HG02763 (cell line): ENCODE results near the gene MCM8.

Experiments
- ATAC-seq: cut with Tn5 transposase; IDR thresholded peaks from one replicate; pipeline ENCODE4 v1.9.1; 2021; ENCODE audit warnings: mild to moderate bottlenecking, moderate library complexity; ENCODE audit not compliant: unreplicated experiment

Gene MCM8

DNA sequence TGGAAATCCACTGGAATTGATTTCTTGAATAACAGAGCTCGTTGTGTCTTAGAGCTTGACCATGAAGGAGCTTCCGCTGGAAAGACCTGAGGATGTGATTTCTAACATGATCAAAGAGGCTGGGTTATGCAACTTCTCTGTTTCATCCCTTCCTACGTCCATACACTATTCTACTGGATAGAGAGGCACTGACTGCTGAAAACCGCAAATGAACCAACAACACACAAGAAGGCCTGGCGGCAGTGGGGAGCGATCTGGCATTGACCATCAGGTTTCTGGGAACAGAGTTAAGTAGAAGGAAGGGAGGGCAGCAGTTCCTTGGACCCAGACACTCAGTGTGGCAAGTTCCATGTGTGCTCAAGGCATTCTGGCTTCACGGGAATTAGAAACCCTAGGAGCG, 90.1 kb downstream of the MCM8 start:
- no peak for ATAC-seq

DNA sequence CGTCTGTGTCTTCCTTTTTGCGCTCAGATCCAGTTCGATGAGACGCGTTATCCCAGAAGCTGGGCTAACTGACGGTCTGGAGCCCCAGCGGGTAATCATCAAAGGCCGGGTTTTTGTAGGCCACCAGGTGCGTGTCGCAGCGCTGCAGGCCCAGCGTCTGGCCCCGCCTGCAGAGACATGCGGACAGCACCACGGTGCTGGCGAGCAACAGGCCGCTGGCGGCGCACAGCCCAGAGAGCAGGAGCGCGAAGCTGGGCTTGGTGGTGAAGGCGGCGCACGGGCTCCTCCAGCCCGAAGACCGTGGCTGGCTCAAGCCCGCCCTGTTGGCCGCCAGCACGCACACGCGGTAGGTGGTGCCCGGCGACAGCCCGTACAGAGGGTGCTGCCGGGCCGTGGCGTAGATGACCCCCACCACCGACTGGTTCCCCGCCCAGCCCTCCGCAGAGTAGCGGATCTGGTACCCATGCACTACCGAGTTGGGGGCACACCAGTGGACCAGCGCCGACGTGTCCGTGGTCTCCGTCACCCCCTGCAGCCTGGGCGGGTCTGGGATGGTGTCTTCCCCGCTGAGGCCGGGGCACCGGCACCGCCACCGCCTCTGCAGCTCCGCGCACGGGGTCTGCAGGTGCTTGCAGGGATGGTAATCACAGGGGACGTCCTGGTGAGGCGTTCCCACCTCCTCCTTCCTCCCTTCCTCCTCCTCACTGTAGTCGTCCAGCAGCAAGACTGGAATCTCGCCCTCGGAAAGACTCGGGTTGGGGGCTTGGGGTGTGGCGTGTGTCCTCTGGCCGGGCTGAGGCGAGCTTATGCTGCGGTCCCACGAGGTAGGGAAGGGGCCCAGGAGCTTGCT, 90.7 kb downstream of the MCM8 start:
- ATAC-seq, result no peak

DNA sequence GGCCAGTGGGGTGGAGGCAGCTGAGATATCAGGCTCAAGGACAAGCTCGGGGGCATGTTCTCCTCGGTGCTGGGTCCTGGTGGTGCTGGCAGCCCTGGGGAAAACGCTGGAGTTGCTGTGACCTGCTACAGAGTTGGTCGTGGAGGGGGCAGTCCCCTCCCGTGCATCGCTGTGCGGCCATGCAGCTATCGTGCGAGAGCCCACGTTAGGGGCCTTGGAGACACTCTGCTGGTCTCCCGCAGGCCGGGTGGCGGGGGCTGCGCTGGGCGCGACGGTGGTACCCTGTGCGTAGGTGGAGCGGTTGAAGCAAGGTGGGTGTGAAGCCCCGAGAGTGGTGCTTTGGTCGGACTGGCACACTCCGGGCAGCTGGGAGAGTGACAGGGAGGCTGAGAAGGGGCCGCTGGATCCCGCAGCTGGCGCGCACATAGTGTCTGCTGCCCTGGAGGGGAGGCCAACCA, 91.4 kb downstream of the MCM8 start:
- ATAC-seq, result no peak

DNA sequence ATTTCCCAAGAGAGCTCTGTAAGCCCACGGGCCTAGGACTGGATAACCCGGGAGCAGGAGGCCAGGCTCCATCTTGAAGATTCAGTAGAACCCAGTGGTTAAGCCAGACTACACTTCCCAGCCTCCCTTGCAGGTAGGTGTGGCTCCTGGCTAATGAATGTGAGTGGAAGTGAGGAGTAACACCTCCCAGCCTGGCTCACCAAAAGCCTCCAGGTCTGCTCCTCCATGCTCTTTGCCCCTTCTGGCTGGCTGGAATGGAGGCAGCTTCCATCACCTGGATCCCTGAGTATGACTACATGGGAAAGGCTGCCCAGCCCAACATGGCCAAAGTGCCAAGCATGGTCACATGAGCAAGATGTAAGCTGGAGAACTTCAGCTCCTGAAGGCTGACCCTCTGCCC, 93.7 kb downstream of the MCM8 start:
- ATAC-seq, result no peak

DNA sequence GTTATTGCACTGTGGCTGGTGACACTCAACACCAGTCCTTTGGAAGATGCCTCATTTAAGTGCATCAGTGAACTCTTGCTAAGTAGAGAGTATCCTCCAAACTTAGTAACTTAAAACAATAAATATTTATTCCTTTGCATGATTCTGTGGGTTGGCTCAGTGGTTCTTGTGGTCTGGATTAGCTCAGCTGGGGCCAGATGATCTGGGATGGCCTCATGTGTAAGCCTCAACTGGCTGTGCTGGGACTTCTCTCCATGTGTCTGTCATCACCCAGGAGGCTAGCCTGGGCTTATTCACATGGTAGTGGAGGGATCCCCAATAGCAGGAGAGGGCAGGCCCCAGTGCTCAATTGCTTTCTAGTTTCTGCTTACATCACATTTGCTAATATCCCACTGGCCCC, 95.1 kb downstream of the MCM8 start:
- ATAC-seq, result no peak

DNA sequence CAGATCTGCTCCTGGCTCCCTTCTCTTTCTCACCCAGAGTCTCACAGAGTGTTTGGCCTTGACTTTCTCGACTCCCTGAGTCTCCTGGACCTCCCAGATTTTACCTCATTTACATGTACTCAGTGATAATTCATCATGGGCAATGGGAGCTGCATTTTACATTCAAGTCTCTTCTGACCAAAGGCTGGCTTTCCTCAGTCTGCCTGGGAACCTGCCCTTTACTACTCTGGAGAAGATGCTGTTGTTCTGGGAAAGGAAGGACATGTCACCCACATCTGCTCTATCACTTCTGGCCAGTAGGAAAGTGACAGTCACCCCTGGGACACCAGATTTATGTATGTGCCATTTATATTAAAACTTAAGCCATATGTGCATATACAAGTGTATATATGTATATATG, 96.0 kb downstream of the MCM8 start:
- no peak for ATAC-seq

DNA sequence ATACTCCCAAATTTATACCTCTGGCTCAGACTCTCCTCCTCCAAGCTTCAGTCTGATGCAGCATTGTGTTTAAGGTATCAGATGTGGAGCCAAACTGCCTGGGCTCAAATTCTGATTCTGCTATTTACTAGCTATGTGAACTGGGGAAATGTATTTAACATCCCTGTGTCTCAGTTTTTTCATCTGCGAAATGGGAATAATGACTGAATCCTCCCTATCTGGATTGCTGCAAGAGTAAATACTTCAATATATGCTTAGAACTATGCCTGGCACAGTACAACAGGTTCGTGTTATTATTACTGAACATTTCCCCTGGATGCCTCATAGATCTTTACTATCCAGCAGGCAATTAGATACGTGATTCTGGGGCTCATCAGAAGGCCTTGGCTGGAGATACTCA, 97.9 kb downstream of the MCM8 start:
- no peak for ATAC-seq
